Activated CD4-positive, CD25-positive, alpha-beta regulatory T cell treated with anti-CD3 and anti-CD28 coated beads, Interleukin-2, amount 50 U/mL, for 72 hours (primary cell): ENCODE results near the gene ELAPOR1.
A peak's percentile ranks its signal among the peaks of the same experiment; 100 is the strongest.

Source experiments
- DNase-seq: peaks from one replicate; pipeline ENCODE4 v3.0.0; 2021

Gene ELAPOR1

GRCh38 chr1:109099938-109100773 is 13.8 kb upstream of the ELAPOR1 start:
- DNase-seq, result peak; percentile 93

GRCh38 chr1:109104364-109105151 is 9.4 kb upstream of the ELAPOR1 start:
- no peak for DNase-seq

GRCh38 chr1:109105881-109106280 is 8.0 kb upstream of the ELAPOR1 start:
- no peak for DNase-seq

- no peak for DNase-seq
Observed at GRCh38 chr1:109107785-109108184, 6.1 kb upstream of the ELAPOR1 start.

GRCh38 chr1:109109906-109110305 is 4.0 kb upstream of the ELAPOR1 start:
- no peak for DNase-seq

GRCh38 chr1:109111386-109112055 is 2.4 kb upstream of the ELAPOR1 start:
- no peak for DNase-seq

- DNase-seq, result no peak
Observed at GRCh38 chr1:109112056-109112651, 1.8 kb upstream of the ELAPOR1 start.

GRCh38 chr1:109112652-109113285 is 1.1 kb upstream of the ELAPOR1 start:
- DNase-seq, result peak; percentile 93

- DNase-seq, result no peak
Observed at GRCh38 chr1:109114342-109114674, 393 bp downstream of the ELAPOR1 start.

- DNase-seq, result no peak
Observed at GRCh38 chr1:109115685-109116084, 1.8 kb downstream of the ELAPOR1 start.

- DNase-seq, result no peak
Observed at GRCh38 chr1:109116286-109116685, 2.4 kb downstream of the ELAPOR1 start.

- no peak for DNase-seq
Observed at GRCh38 chr1:109118089-109118488, 4.2 kb downstream of the ELAPOR1 start.

- DNase-seq, result no peak
Observed at GRCh38 chr1:109120356-109120755, 6.4 kb downstream of the ELAPOR1 start.

GRCh38 chr1:109131059-109131458 is 17.1 kb downstream of the ELAPOR1 start:
- no peak for DNase-seq

GRCh38 chr1:109131800-109132199 is 17.9 kb downstream of the ELAPOR1 start:
- DNase-seq, result no peak

- DNase-seq, result no peak
Observed at GRCh38 chr1:109133002-109133706, 19.2 kb downstream of the ELAPOR1 start.

- no peak for DNase-seq
Observed at GRCh38 chr1:109133815-109134214, 19.9 kb downstream of the ELAPOR1 start.

- no peak for DNase-seq
Observed at GRCh38 chr1:109134423-109134822, 20.5 kb downstream of the ELAPOR1 start.

GRCh38 chr1:109135940-109136339 is 22.0 kb downstream of the ELAPOR1 start:
- no peak for DNase-seq

- DNase-seq, result no peak
Observed at GRCh38 chr1:109136766-109137165, 22.9 kb downstream of the ELAPOR1 start.

- DNase-seq, result no peak
Observed at GRCh38 chr1:109137958-109138357, 24.0 kb downstream of the ELAPOR1 start.

GRCh38 chr1:109138358-109138757 is 24.4 kb downstream of the ELAPOR1 start:
- DNase-seq, result no peak
